EL (cell line): ENCODE measurements around the gene RAB6B.

Experiments
- DNase-seq: peaks from one replicate; pipeline ENCODE4 v3.0.0-alpha.2; 2016

The RAB6B gene

DNA sequence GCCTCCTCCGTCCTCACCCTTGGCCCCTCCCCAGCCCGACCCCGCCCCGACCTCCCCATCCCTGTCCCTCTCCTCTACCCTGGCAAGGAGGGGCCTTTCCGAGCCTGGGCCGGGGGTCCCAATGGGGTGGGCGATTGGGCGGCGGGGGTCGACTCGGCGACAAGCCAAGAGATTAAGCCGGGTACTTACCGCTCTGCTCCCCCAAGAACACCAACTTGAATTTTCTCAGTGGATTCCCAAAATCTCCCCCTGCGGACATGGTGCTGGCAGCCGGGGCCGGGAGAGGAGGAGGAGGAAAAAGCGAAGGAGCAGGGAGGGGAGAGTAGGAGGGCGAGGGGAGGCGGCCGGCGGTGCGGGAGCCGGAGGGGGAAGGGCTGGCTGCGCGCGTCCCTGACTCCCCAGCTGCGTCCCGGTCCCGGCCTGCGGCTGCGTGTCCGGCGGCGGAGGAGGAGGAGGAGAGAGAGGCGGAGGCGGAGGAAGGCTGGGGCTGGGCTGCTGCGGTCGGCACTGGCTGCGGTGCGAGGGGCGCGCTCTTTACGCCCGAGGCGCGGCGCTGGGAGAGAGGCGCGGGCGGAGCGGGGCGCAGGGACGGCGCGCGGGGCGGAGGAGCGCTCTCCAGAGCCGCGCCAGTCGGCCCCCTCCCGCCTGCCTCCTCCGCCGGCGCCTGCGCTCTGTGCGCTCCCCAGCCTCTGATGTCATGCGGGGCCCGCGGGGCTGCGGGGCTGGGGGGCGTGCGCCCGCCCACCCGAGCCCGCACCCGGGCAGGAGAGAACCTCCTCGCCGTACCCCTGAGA is at the start of gene RAB6B:
RAB6B (minus strand) TSS at position 675 of the 794 bp plus-strand sequence; CDS start at position 259, 416 bp downstream.
- peak; percentile 47 for DNase-seq

DNA sequence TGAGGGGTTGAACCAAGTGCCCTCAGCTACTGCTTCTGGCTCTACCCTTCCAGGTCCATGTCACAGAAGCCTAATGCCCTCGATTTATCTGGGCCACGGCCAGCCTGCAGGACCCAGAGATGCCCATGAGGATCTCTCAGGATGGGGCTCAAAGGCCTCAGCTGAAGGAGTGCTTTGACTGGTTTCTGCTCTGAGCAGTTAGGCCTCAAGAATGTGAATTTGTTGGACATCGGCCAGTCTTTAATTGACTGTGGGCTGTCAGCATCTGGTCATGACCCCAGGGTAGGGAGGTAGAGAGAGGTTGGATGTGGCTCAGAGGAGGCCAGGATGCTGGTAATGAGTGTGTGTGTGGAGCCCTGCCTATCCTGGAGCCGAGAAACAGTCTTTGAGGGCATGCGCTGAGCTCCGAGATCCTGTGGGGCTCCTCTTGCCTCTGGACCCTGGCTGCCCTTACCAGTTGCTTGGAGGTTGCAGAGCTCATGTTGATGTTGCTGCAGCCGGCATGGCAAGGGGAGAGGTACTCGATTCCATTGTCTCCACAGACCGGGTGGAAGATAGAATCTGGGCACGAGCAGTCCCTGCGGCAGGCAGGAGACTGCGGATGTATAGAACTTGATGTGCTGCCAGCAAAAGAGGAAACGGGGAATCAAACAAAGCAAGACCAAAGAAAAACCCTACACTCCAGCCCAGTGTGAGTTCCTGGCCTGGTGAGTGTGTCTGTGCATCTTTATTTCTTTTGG is 49.1 kb upstream of the RAB6B start:
- DNase-seq, result peak; percentile 84

DNA sequence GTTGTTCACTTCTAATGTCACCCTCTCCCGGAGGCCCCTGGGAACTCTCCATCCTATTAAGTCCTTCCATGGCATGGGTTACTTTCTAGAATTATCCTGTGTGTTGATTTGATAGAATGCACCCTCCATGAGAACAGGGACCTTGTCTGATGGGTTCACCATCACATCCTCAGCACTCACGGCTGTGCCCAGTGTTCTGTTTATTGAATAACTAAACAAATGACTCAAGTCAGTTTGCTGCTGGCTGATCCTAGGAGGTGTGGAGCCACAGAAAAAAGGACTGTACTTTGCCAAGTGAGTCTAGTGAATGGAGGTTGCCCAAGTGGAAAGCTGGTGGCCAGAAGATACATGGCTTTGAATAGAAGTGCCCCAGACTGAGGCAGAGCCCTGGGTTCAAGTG is 48.5 kb upstream of the RAB6B start:
- DNase-seq, result peak; percentile 40

DNA sequence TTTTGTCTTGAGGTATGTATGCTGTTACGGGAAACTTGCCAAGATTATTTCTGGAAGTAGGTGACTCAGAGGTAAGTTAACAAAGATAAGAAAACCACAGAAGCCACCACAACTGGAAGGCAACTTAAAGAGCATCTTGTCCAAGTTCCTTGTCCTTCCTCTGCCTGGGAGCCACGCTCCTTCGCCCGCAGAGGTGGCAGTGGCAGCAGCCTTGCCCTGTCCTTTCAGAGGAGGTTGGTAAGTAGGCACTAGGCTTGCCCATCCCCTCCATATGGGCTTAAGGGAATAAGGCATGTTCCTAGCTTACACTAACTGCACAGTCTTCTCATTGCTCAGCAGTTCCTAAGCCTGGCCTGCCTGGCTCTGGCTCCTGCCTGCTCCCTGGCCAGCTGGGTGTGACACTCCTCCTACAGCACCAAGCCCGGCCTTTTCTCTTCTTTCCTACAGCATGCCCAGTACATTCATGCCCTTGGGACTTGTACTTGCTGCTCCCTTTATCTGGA is 48.0 kb upstream of the RAB6B start:
- DNase-seq, result peak; percentile 83

DNA sequence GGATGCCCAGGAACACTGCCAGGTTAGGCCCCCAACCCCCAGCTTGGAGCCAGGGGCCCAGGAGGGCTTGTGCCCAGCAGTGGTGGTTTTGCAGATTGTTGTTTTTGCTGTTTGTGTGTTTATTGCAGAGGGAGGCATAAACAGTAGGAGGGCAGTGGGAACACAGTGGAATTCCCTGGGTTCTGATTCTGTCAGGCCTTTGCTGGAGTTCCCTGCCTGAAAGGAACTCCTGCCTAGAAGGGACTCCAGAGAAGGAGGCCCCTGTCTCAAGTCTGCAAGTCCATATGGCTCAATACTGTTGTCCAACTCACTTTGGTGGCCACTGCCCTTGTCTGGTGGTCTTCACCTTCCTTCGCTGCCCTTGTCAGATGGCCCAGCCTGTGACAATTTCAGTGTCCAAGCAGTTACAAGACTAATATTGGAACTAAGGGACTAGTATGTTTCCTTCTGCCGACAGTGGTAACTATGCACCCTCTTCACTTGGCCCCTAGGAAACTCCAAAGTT is 47.4 kb upstream of the RAB6B start:
- DNase-seq, result no peak

DNA sequence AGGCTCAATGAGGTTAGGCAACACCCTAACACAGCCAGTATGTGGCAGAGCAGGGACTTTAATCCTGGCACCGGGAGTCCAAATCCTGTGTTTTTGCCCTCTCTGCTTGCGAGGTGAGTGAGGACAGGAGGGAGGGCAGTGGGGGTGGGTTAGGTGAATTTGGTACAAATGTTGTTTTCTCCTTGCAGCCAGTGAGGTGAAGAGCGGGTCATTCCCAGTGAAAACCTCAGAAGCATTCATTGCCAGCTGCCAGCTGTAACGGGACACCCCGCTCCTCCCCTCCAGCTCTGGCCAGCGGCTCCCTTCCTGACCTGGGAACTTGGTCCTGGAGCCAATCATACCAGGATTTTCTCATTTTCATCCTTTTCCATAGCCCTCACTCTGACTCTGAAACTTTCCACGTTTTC is 45.7 kb upstream of the RAB6B start:
- DNase-seq, result no peak

DNA sequence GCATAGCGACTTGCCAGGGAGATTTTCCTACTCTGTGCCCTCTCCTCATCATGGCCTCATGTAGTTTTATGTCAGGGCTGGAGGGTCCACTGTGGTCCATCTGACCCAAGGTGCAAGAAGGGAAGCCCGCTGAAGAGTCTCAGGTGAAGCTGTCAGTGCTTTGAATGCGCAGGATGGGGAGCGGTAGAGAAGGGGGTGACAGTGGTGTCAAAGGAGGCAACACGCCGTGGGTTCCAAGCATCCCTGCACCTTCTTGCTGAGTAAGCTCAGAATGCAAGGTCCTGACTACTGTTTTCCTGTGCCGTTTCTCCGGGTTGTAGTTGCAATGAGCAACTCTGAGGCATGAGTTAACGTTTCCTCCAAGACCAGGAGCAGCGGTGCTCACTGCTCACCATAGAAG is 44.9 kb upstream of the RAB6B start:
- no peak for DNase-seq

DNA sequence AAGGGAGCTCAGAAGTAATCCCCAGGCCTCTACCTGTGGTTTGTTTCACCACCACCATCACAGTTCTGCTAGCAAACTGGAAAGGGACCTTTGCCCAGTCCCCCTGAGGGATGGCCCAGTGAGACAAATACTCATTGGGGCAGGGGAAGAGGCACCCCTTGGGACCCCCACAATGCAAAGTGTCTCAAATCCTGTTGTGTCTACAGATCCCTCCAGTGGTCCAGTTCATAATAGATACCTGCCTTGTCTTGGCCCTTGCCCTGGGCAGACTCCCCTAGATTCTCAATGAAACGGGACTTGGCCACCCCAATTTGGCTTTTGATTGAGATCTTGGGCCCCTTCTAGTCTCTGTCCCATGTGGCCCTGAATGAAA is 43.8 kb upstream of the RAB6B start:
- no peak for DNase-seq

DNA sequence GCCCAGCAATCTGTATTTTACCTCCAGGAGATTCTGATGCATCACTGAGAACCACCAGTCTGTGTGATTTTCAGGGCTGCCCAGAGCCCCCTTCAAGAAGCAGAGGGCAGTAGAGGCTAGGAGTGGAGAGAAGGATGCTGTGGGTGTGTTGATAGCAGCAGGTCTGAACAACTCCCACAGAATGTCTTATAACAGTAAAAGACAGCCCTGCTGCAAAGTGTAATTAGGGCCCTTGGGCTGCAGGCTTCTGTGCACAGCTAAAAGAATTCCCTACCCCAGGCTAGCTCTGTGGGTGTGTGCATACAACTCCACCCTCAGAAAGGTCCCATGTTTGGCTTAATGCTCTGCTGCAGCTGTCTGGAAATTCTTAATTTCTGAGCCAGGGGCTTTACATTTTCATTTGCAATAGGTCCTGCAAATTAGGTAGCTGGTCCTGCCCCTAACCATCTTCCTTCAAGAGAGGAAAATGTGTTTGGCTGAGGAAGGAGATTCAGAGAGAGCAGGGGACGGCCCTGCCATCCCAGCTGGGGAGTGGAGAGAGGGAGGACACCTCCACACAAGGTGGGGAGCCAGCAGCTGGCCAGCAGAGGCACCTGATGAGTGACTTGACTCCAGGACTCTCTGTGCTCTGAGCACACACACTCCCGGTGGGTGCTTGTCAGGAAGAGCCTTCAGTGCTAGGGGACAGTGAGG is 43.2 kb upstream of the RAB6B start:
- DNase-seq, result no peak

DNA sequence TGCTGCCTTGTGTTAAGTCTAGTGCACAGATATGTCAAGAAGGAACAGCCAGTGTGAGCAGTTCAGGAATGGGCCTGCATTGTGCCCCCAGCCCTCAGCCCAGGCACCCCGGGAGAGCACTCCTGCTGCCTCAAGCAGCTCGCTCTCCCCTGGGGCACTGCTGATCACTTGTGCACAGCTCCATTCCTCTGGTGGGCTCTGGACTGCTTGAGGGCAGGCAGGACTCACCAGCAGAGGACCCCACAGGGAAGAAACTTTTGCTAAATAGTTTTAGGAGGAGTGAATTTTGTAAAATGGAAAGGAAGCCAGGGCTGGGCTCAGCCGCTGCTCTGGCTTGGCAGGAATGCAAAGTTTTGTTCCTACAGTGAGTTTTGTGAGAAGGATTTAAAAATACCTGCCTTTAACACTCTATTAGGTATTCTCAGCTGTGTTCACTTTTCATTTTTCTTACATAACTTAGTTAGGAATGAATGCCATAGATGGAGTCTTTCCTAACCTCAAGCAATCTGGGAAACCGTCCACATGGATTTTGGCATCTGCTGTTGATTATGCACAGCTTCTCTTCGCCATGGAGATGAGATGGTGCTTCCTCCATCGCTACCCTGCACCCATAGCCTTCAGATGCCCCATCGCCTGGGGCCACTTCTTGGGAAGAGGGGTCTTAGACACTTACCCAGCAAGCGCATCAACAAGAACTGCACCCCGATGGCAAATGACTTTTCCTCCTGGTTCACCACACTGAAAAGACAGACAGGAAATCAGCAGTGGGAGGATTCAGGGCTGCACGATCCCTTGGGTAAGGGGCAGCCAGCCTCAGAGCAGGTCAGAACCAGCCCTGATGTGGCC is 42.3 kb upstream of the RAB6B start:
- no peak for DNase-seq

DNA sequence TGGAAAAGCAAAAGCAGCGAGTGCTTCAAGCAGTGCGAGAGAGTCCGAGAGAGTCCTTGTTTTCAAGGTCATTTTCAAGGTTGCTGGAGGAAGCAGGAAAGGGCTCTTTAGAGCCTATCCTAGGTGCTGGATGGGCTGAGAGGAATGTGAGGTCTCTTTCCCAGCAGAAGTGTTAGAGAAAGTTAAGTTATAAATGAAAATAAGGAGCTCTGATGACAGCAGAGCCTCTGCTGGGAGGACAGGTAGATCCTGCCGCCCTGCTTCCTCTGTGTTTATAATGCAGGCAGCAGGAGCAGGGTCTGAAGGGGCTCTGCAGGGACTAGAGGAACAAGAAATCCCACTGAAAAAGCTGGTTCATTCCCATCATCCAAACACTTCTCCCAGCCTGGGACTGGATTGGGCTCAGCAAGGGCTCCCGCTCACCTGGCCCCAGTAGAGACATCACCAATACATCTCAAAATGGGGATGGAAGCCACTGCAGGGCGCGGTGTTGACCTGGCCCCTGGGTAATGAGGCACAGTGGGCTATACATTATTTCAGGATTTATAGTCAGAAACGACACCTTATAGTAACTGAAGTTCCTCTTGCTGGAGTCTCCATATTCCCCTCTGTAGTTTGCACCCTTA is 41.5 kb upstream of the RAB6B start:
- DNase-seq, result no peak

DNA sequence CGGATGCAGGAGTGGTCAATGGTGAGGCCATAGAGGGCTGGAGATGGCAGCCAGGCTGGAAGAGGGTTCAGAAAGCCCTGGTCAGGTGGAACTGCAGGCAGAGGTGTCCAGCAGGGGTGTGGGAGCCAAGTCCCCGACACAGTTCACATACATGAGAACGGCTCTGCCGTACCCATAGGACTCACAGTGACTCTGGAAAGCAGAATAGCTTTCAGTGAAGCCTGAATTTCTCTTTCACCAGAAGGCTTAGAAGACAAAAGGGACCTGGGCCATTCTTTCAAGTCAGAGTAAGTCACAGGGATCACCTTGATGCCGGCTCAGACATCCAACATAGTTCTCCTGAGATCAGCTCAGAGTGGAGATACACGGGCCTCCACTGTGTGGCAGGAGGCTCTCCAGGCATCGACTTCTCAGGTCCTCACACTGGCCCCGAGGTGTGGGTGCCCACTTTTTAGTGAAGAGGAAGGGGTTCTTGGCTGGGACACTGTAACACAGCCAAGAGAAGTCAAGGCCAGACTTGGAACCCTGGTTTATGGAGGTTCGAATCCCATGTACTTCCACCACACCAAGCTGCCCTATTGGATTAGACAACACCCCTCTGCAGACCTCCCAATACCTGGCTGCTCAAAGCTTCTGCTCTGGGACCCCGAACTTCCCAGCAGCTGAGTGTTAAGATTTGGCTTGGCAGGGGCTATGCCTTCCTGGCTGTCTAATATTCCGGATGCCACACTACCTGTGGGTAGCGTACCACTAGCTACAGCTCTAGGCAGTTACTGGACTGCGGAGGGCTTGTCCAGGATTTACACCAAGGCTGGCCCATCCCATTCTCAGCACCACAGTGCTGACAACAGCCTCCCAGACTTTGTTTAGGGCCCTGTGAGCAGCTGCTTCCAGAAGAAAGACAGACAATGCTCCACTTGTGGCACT is 40.4 kb upstream of the RAB6B start:
- no peak for DNase-seq

DNA sequence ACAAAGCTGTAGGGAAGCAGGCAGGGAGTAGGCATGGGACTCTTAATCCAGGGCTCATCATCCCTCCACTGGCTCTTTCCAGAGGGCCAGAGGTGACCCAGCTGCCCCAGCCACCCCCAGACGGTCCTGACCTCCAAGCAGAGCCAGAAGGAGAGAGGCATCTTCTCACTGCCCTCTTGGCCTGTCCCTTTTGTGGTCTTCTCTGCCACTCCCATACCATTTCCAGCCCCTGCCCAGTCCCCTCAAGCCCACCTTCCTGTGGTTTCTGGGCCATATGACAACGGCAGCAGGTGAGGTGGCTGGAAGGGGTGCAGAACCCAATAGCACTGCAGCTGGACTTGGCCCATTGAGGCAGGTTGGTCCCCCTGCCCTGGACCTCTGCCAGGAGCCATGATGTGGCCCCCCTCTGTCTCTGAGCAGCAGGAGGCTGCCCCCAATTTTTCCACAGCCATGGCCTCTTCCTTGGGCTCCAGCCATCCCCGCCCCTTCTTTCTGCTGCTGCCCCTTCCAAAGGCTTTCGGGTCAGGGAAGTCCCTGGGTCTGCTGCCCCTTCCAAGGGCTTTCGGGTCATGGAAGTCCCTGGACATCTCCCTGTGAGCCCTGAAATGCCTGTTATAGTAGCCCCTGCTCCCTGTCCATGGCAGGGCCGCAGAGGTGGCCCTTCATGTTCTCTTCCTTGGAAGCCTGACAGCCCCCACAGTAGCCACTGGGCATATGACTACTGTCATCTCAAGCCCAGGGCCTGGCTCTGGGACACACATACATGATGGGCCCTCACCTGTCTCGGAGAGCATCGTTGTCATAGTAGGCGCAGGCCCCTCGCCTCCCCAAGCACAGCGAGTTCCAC is 39.5 kb upstream of the RAB6B start:
- no peak for DNase-seq

DNA sequence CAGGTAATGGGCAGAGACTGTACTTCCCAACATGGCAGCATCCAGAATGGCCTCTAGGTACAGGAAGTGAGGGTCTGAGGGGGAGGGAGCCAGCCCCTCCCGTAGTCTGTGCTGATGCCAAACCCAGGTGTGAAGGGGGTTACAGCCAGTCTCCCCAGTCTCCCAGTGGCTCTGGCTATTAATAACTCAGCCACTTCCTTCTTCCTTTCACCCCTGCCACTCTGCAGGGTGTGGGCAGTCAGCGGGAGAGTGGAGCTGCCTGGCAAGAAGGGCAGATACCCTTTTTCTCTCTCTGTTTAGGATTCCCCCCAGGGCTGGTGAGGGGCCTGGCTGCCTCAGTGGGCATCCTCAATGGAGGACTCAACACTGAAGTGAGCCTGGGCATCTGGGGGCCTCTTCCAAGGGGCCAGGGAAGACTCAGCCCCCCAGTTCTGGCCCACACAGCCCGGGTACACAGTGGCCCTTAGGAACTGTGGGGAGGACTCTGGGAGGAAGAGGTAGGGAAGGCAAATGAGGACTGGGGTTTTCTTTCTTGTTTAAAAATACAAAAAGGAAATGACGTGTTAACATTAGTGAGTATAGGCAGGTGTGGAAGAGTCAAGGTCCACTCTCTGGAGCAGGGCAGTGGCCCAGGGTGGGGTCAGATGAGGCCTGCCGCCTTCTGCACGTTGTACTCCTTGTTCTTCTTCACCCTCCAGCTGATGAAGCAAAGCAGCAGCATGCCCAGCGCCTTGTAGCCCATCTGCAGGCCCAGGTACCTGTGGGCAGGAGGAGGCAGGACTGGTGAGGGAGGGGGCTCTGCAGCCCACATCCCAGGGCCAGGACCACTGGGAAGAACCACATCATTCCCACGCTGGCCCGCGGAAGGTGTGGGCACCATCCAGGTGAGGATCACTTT is 38.6 kb upstream of the RAB6B start:
- no peak for DNase-seq

DNA sequence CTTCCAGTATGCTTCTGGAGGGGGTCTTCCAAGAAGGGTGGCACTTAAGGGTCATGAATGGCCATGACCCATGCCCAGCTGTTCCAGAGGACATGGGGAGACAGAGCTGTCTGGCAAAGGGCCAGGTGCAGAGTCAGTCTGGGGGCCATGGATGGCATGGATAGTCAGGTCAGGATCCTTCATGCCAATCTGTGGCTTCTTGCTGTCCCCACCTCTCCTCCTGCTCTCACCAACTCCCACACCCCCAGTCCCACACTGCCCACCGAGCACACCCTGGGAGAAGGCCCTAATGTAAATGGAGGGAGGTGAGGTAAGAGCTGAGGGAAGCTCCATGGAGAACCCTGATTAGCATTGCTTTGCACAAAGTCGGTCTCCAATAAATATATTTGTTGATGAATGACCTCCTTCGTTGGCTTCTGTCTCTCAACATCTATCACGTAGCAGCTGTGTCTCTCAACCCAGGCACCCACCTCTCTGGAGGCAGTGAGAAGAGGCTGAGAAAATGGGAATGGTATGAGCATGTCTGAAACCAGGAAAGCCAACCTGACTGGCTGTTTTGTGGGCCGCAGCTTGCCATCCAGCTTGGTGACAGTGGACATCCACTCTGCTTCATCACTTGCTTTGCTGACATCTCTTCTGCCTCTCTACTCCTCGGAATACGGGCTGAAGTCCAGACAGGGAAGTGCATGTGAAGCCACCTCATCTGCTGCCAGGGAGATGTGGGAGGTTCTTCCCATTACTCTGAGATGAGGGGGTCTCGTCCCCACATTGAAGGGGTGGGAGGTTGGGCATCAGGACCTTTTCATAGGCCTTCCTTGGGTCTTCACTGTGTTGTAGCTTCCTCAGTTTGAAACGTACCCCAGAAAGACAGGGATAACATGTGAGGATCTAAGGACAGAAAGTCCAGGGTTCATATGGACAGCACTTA is 37.7 kb upstream of the RAB6B start:
- DNase-seq, result no peak

DNA sequence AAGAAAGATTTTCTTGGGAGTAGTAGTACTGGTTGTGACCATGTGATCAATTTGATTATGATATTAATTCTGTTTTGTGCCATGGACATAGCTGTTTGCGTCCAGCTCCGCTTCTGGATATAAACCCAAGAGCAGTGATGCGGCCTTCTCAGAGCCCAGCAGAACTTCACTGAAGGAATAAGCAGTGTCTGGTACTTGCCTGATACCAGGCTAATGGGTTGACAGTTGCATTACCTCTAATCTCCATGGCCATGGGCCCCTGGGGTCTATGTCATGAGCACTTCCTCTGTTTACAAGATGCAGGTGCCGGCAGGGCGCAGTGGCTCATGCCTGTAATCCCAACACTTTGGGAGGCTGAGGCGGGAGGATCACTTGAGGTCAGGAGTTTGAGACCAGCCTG is 36.3 kb upstream of the RAB6B start:
- no peak for DNase-seq

DNA sequence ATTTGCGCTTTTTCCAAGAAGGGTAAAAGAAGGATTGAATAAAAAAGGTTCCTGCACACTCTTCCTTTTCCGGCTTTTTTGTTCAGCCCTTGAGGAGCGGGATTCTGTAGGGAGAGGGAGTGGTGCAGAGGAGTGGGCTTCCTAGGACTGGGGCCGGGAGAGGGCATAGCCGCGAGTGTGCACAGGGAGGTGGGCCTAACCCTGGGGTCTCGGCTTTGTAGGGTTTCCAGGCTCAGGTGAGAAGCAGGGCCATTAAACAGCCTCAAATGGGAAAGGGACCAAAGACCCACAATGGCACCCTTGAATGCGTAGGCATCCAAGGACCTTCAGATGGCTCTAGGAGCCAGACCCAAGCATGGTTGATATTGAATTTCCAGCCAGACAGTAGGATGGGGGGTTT is 35.4 kb upstream of the RAB6B start:
- DNase-seq, result no peak
